Stimulated activated CD8-positive, alpha-beta memory T cell treated with anti-CD3 and anti-CD28 coated beads, Interleukin-12 subunit alpha, Interleukin-12 subunit beta, amount 100 ng/mL, for 24 hours (primary cell): ENCODE results near the gene SLC5A8.

Experiments
- DNase-seq: peaks from one replicate; pipeline ENCODE4 v3.0.0-alpha.2; 2020; ENCODE audit errors: extremely low read depth

The SLC5A8 gene

GRCh38 chr12:101209319-101210302 lies at the start of gene SLC5A8:
TSS of gene SLC5A8 (minus strand) at chr12:101210238. CDS start at chr12:101209848, 390 bp downstream.
- no peak for DNase-seq

- no peak for DNase-seq
Measured at GRCh38 chr12:101257357-101257756, 47.3 kb upstream of the SLC5A8 start.

GRCh38 chr12:101256266-101256665 lies 46.2 kb upstream of the SLC5A8 start:
- no peak for DNase-seq

GRCh38 chr12:101243616-101244015 lies 33.6 kb upstream of the SLC5A8 start:
- no peak for DNase-seq

GRCh38 chr12:101243074-101243473 lies 33.0 kb upstream of the SLC5A8 start:
- no peak for DNase-seq

GRCh38 chr12:101238800-101239329 lies 28.8 kb upstream of the SLC5A8 start:
- no peak for DNase-seq

- no peak for DNase-seq
Measured at GRCh38 chr12:101238306-101238705, 28.3 kb upstream of the SLC5A8 start.

- no peak for DNase-seq
Measured at GRCh38 chr12:101235686-101236085, 25.6 kb upstream of the SLC5A8 start.

- no peak for DNase-seq
Measured at GRCh38 chr12:101231636-101232035, 21.6 kb upstream of the SLC5A8 start.

GRCh38 chr12:101230547-101230946 lies 20.5 kb upstream of the SLC5A8 start:
- DNase-seq: no peak

GRCh38 chr12:101229841-101230241 lies 19.8 kb upstream of the SLC5A8 start:
- DNase-seq: no peak

GRCh38 chr12:101221301-101221700 lies 11.3 kb upstream of the SLC5A8 start:
- DNase-seq: no peak

GRCh38 chr12:101216810-101217209 lies 6.8 kb upstream of the SLC5A8 start:
- DNase-seq: no peak

- no peak for DNase-seq
Measured at GRCh38 chr12:101207086-101207780, 2.8 kb downstream of the SLC5A8 start.

GRCh38 chr12:101204602-101205304 lies 5.3 kb downstream of the SLC5A8 start:
- DNase-seq: no peak

GRCh38 chr12:101200824-101201223 lies 9.2 kb downstream of the SLC5A8 start:
- DNase-seq: no peak

- no peak for DNase-seq
Measured at GRCh38 chr12:101200145-101200544, 9.9 kb downstream of the SLC5A8 start.

- DNase-seq: no peak
Measured at GRCh38 chr12:101186291-101186690, 23.7 kb downstream of the SLC5A8 start.

GRCh38 chr12:101181776-101182175 lies 28.3 kb downstream of the SLC5A8 start:
- no peak for DNase-seq

GRCh38 chr12:101174541-101174940 lies 35.5 kb downstream of the SLC5A8 start:
- DNase-seq: no peak

- no peak for DNase-seq
Measured at GRCh38 chr12:101173197-101173749, 36.8 kb downstream of the SLC5A8 start.

GRCh38 chr12:101172316-101172715 lies 37.7 kb downstream of the SLC5A8 start:
- DNase-seq: no peak
